Pancreas (tissue), 10 donors: Measurements from ENCODE around the gene GPR39. TPM values are rescaled to one million over a fixed set of nuclear protein-coding genes. Genes with fewer than 3 reads are reported as not detected.

Experiments
- ATAC-seq, 4 donors: fragments of 200-7000 bp; cut with Tn5 transposase; one replicate each; pipeline versions ENCODE4 v1.8.0 to v1.9.1; 2020; ENCODE audit warnings: mild to moderate bottlenecking in 4 of 4, moderate library complexity in 4 of 4
- DNase-seq, 6 donors: peaks; one replicate each; pipeline ENCODE4 v3.0.0-alpha.2; 2020
- FAIRE-seq: peaks from 2 replicates; lab custom pipeline; 2012; peaks lifted over from hg19 to GRCh38; lab: Jason Lieb, UNC
- H3K27ac ChIP-seq, 4 donors: fragments of 200-600 bp; sonication (generic); 1 replicate in 3 of 4; 2 replicates in 1 of 4; pipeline versions ENCODE4 v1.5.0 to v1.8.0; 2020
- H3K27me3 ChIP-seq, 4 donors: fragments of 200-600 bp; one replicate each; pipeline ENCODE4 v1.8.0; 2021
- H3K36me3 ChIP-seq, 3 donors: fragments of 200-600 bp; sonication (generic) in 1 of 3; one replicate each; pipeline versions ENCODE4 v1.5.0 to v1.8.0; 2020 to 2021
- H3K4me1 ChIP-seq, 3 donors: fragments of 200-600 bp; one replicate each; pipeline ENCODE4 v1.8.0; 2021
- H3K4me3 ChIP-seq, 4 donors: fragments of 200-600 bp; sonication (generic) in 2 of 4; one replicate each; pipeline versions ENCODE4 v1.5.0 to v1.8.0; 2020 to 2021
- H3K9me3 ChIP-seq, 4 donors: fragments of 200-600 bp; one replicate each; pipeline ENCODE4 v1.8.0; 2021
- CTCF ChIP-seq, 4 donors: fragments of 200-600 bp; sonication (generic) in 3 of 4; IDR thresholded peaks; one replicate each; pipeline versions ENCODE4 v1.5.0 to v1.8.0; 2021; ENCODE audit warnings: antibody characterized with exemption in 4 of 4
- WGBS, 2 donors: extraction: QIAGEN DNeasy Blood & Tissue Kit; methylation state at CpG; one replicate each; pipeline ENCODE4 v1.1.7; 2013; 5-methylcytosine and 5-hydroxymethylcytosine counted together
- intact Hi-C, 3 donors: fragments of 100-400 bp; cut with DNase I; formaldehyde crosslinking; loops; one replicate each; pipeline versions ENCODE4 v1.11.1 to v1.14.2; 2022
- polyA plus RNA-seq, 2 donors: library from polyadenylated mRNA; stranded (reverse); fragments of 200-250 nt; gene quantifications; one replicate each; pipeline ENCODE4 v1.2.3, GENCODE V29; 2013
- total RNA-seq, 6 donors: library from RNA; stranded (reverse); fragmentation: NEBNext Ultra II Directional in 4 of 6; extraction: Animal tissue kit (Norgen Biotek cat#: 25700) in 4 of 6; gene quantifications; one replicate each; pipeline versions ENCODE4 v1.2.1 to v1.2.4, GENCODE V29; 2021 to 2023
- donor health status: healthy with polysubstance abuse.
- donor health status: DM: no; HTN: no; CAD: no; lungs with moderate emphysema.
- donor health status: DM: no; HTN: no; CAD: no.
- donor health status: control.
- donor health status: control.
- donor health status: Bipolar disorder and iron deficiency.
- donor health status: DM: yes; HTN: yes; CAD: no.
- donor health status: DM: no; HTN: no; CAD: no.
- donor health status: DM: no; HTN: no; CAD: no.
- donor health status: DM: yes; HTN: yes; CAD: no.

Gene GPR39
- total and polyA plus RNA-seq, 8 donors, result 2.3 to 8.1 (median 3.9) TPM

DNA sequence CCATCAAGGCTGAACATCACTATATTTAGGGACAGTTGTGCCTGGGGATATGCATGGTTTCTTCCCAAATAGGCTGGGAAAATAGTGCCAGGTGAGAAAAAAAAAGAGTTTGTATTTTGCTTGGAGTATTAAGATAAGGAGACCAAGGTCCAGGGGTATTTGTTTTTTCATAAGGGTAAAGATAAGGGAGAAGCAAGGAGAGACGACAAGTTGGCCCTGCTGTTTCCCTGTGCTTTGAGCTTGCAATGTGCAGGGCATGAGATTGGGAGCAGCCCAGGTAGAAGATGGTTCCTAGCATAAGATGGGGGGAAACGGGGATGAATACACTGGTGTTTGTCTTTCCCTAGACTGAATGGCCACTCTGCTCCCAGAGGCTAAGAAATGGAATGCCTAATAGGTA lies 8.8 kb upstream of the GPR39 start:
- Histone ChIP-seq H3K4me1 (peaks cover 0 to 13% (median 9%) of the 10 kb centered on the region in 3 donors), H3K36me3 (no peaks in the 10 kb centered on the region), H3K27ac (no peak overlapping the region), H3K4me3 (no peak overlapping the region), H3K27me3 (no peaks in the 10 kb centered on the region), H3K9me3 (no peaks in the 10 kb centered on the region)
- intact Hi-C loops, result no loop called here
- whole genome bisulfite sequencing, 2 donors, result 25 to 29% methylated on average over 2 of the region's 2 CpGs
- peak in 3 of 4 donors; percentile 81 to 98 (median 94) for ATAC-seq
- DNase-seq, result no peak
- no peak for FAIRE-seq
- no peak for TF ChIP-seq CTCF (IDR thresholded peaks at IDR 0.05)

DNA sequence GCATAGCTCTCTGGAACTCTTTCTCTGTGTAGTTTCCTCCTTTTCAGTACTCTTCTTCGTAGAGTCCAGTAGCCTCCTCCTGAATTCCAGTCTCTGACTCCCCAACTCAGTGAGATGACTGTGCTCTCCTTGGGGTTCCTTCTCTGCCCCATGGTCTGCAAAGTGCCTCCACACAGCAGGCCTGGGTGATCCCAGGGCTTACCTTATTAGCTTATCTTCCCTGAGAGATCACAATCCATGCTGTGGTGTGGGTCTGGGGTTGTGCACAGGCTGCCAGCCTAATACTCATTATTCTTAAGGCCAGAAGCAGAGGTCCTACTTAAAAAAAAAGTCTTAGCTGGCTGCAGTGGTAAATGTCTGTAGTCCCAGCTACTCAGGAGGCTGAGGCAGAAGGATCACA lies 4.6 kb upstream of the GPR39 start:
- no peak for ATAC-seq
- FAIRE-seq, result no peak
- H3K4me3 ChIP-seq, result no peak overlapping the region

GRCh38 chr2:132414081-132414480 lies 2.5 kb upstream of the GPR39 start:
- Histone ChIP-seq H3K36me3 (no peaks in the 10 kb centered on the region), H3K4me3 (no peak overlapping the region), H3K4me1 (peaks cover 7 to 21% (median 16%) of the 10 kb centered on the region in 3 donors), H3K27me3 (no peaks in the 10 kb centered on the region), H3K9me3 (no peaks in the 10 kb centered on the region), H3K27ac (no peak overlapping the region)
- WGBS, 2 donors, result 52 to 60% methylated on average over 6 of the region's 6 CpGs
- FAIRE-seq (no peak), DNase-seq (no peak), ATAC-seq (no peak)
- intact Hi-C loops, result no loop called here
- TF ChIP-seq CTCF (IDR thresholded peaks at IDR 0.05), result no peak

More for the DNA sequence above, 4.6 kb upstream of the GPR39 start:
- H3K27me3 ChIP-seq, result no peaks in the 10 kb centered on the region
- 94 to 100% methylated on average over 1 of the region's 1 CpG for WGBS, 2 donors
- no peak overlapping the region for H3K27ac ChIP-seq
- no peak for DNase-seq
- H3K9me3 ChIP-seq, result no peaks in the 10 kb centered on the region
- intact Hi-C loops, result no loop called here
- peaks cover 7 to 21% (median 15%) of the 10 kb centered on the region in 3 donors for H3K4me1 ChIP-seq
- no peak for TF ChIP-seq CTCF (IDR thresholded peaks at IDR 0.05)
- H3K36me3 ChIP-seq, result no peaks in the 10 kb centered on the region

DNA sequence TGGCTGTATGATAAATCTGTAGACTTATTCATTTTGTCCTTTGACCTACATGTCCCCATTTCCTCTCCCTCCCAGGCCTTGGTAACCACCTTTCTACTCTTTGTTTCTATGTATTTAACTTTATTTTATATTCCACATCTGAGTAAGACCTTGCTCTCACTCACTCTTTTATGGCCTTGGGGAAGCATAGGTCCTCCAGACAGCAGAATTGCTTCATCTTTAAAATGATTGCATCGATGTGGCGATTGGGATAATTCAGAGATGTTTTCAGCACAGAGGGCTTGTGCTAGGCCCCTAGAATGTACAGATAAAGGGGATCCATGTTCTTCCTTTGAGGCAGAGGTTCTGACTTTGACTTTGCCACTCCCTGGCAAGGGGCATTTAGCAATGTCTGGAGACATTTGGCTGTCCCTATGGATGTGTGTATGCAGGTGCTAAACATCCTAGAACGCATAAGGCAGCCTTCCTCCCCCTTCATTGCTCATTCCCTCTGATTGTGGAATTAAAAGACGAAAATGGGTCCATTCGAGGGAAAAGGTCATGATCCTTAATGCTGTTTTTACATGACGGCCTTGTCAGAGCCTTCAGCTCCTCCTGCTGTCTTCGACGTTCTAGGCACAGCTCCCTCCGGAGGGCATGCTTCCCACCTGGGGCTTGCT lies 1.2 kb upstream of the GPR39 start:
- H3K4me1 ChIP-seq, result peaks cover 11 to 25% (median 22%) of the 10 kb centered on the region in 3 donors
- DNase-seq, result no peak
- no peak for TF ChIP-seq CTCF (IDR thresholded peaks at IDR 0.05)
- H3K4me3 ChIP-seq, result peak overlapping the region; percentile 36 to 61 (median 54)
- H3K36me3 ChIP-seq, result no peaks in the 10 kb centered on the region
- H3K27me3 ChIP-seq, result no peaks in the 10 kb centered on the region
- FAIRE-seq, result no peak
- intact Hi-C loops, result no loop called here
- no peaks in the 10 kb centered on the region for H3K9me3 ChIP-seq
- WGBS, 2 donors, result 25 to 26% methylated on average over 9 of the region's 9 CpGs
- ATAC-seq, result peak in 2 of 4 donors; percentile 0 to 7
- peak overlapping the region; percentile 89 to 93 (median 92) for H3K27ac ChIP-seq
